DOHH2 (cell line): ENCODE results near the gene ST3GAL5.

Source experiments
- H3F3A ChIP-seq: fragments of 200-600 bp; sonication (generic), shearing (Covaris generic); 2 replicates; pipeline ENCODE4 v1.6.0; 2016; ENCODE audit warnings: antibody characterized with exemption, mild to moderate bottlenecking; ENCODE audit not compliant: control insufficient read depth, insufficient read depth
- H3K27ac ChIP-seq: fragments of 200-600 bp; sonication (generic); 2 replicates; pipeline ENCODE4 v1.5.1; 2014; ENCODE audit warnings: low read depth, mild to moderate bottlenecking, low read length, moderate library complexity
- H3K27me3 ChIP-seq: fragments of 200-600 bp; sonication (generic); 2 replicates; pipeline ENCODE4 v1.6.1; 2014; ENCODE audit warnings: mild to moderate bottlenecking, low read length, mixed read lengths; ENCODE audit not compliant: control insufficient read depth
- H3K36me3 ChIP-seq: fragments of 200-600 bp; sonication (generic); 2 replicates; pipeline ENCODE4 v1.6.1; 2014; ENCODE audit warnings: mild to moderate bottlenecking, low read length, moderate library complexity, mixed read lengths; ENCODE audit not compliant: control insufficient read depth
- H3K4me1 ChIP-seq: fragments of 200-600 bp; sonication (generic); 2 replicates; pipeline ENCODE4 v1.6.1; 2014; ENCODE audit warnings: mild to moderate bottlenecking, low read length, mixed read lengths; ENCODE audit not compliant: control insufficient read depth
- H3K4me2 ChIP-seq: fragments of 200-600 bp; sonication (generic); 2 replicates; pipeline ENCODE4 v1.6.0; 2014; ENCODE audit warnings: mild to moderate bottlenecking, low read length, moderate library complexity
- H3K4me3 ChIP-seq: fragments of 200-600 bp; sonication (generic); 2 replicates; pipeline ENCODE4 v1.5.1; 2014; ENCODE audit warnings: mild to moderate bottlenecking, low read length, mixed read lengths
- H3K79me2 ChIP-seq: fragments of 200-600 bp; sonication (generic); 2 replicates; pipeline ENCODE4 v1.6.1; 2014; ENCODE audit warnings: mild to moderate bottlenecking, low read length, mixed read lengths; ENCODE audit not compliant: control insufficient read depth
- H3K9me2 ChIP-seq: fragments of 200-600 bp; sonication (generic); replicated peaks from 2 replicates; pipeline ENCODE4 v1.6.1; 2014; ENCODE audit warnings: mild to moderate bottlenecking, low read length, mixed read lengths; ENCODE audit not compliant: control insufficient read depth
- H3K9me3 ChIP-seq: fragments of 200-600 bp; sonication (generic); 2 replicates; pipeline ENCODE4 v1.6.1; 2014; ENCODE audit warnings: antibody characterized with exemption, low read length, mixed read lengths; ENCODE audit not compliant: control insufficient read depth, insufficient read depth
- H4K20me1 ChIP-seq: fragments of 200-600 bp; sonication (generic); 2 replicates; pipeline ENCODE4 v1.6.0; 2014; ENCODE audit warnings: low read depth, mild to moderate bottlenecking, antibody characterized with exemption, low read length, moderate library complexity; ENCODE audit not compliant: control insufficient read depth, insufficient read depth
- EZH2phosphoT487 ChIP-seq: fragments of 200-600 bp; sonication (generic); IDR thresholded peaks from 2 replicates; pipeline ENCODE4 v1.6.1; 2017; ENCODE audit warnings: borderline replicate concordance, mild to moderate bottlenecking, antibody characterized with exemption, low read length, moderate library complexity, mixed read lengths
- TF ChIP-seq, protein P1 (sequence below): fragments of 200-600 bp; sonication (generic); IDR thresholded peaks from one replicate; pipeline ENCODE4 v1.5.1; 2014; ENCODE audit warnings: antibody characterized with exemption, mild to moderate bottlenecking, low read depth, low read length; ENCODE audit not compliant: poor library complexity, severe bottlenecking

The ST3GAL5 gene

GRCh38 chr2:85790032-85790431 lies 98.8 kb downstream of the ST3GAL5 start:
- no peaks in the 10 kb centered on the region for H3F3A ChIP-seq
- H3K4me1 ChIP-seq, result no peaks in the 10 kb centered on the region
- no peaks in the 10 kb centered on the region for H4K20me1 ChIP-seq
- no peaks in the 10 kb centered on the region for H3K36me3 ChIP-seq
- H3K4me2 ChIP-seq, result no peak overlapping the region
- H3K27ac ChIP-seq, result no peak overlapping the region
- no peak overlapping the region for H3K4me3 ChIP-seq
- H3K9me2 ChIP-seq, result no peaks in the 10 kb centered on the region
- H3K79me2 ChIP-seq, result no peaks in the 10 kb centered on the region
- TF ChIP-seq EZH2phosphoT487, result no peak
- TF ChIP-seq, protein P1, sequence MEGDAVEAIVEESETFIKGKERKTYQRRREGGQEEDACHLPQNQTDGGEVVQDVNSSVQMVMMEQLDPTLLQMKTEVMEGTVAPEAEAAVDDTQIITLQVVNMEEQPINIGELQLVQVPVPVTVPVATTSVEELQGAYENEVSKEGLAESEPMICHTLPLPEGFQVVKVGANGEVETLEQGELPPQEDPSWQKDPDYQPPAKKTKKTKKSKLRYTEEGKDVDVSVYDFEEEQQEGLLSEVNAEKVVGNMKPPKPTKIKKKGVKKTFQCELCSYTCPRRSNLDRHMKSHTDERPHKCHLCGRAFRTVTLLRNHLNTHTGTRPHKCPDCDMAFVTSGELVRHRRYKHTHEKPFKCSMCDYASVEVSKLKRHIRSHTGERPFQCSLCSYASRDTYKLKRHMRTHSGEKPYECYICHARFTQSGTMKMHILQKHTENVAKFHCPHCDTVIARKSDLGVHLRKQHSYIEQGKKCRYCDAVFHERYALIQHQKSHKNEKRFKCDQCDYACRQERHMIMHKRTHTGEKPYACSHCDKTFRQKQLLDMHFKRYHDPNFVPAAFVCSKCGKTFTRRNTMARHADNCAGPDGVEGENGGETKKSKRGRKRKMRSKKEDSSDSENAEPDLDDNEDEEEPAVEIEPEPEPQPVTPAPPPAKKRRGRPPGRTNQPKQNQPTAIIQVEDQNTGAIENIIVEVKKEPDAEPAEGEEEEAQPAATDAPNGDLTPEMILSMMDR, result no peak
- H3K9me3 ChIP-seq, result no peaks in the 10 kb centered on the region
- peaks cover 8% of the 10 kb centered on the region for H3K27me3 ChIP-seq

GRCh38 chr2:85789271-85789670 lies 99.5 kb downstream of the ST3GAL5 start:
- H3K9me2 ChIP-seq, result no peaks in the 10 kb centered on the region
- no peaks in the 10 kb centered on the region for H4K20me1 ChIP-seq
- H3K27me3 ChIP-seq, result peaks cover 14% of the 10 kb centered on the region
- H3K36me3 ChIP-seq, result no peaks in the 10 kb centered on the region
- no peaks in the 10 kb centered on the region for H3F3A ChIP-seq
- TF ChIP-seq, protein P1, result no peak
- TF ChIP-seq EZH2phosphoT487, result no peak
- H3K27ac ChIP-seq, result no peak overlapping the region
- H3K4me1 ChIP-seq, result no peaks in the 10 kb centered on the region
- no peak overlapping the region for H3K4me2 ChIP-seq
- no peak overlapping the region for H3K4me3 ChIP-seq
- H3K9me3 ChIP-seq, result no peaks in the 10 kb centered on the region
- no peaks in the 10 kb centered on the region for H3K79me2 ChIP-seq

GRCh38 chr2:85788603-85789002 lies 100.2 kb downstream of the ST3GAL5 start:
- H3K27ac ChIP-seq, result no peak overlapping the region
- no peaks in the 10 kb centered on the region for H3K4me1 ChIP-seq

More at GRCh38 chr2:85788603-85789002, 100.2 kb downstream of the ST3GAL5 start:
- Histone ChIP-seq H3K79me2 (no peaks in the 10 kb centered on the region), H3K9me3 (no peaks in the 10 kb centered on the region), H3K4me3 (no peak overlapping the region), H3K27me3 (peaks cover 11% of the 10 kb centered on the region), H3F3A (no peaks in the 10 kb centered on the region), H3K36me3 (no peaks in the 10 kb centered on the region), H4K20me1 (no peaks in the 10 kb centered on the region), H3K9me2 (no peaks in the 10 kb centered on the region), H3K4me2 (no peak overlapping the region)
- TF ChIP-seq, protein P1, result no peak
- TF ChIP-seq EZH2phosphoT487, result no peak
